Measurements from ENCODE around the gene NSMCE4A. TPM values are rescaled to one million over a fixed set of nuclear protein-coding genes. Genes with fewer than 3 reads are reported as not detected.
A peak's percentile ranks its signal among the peaks of the same experiment; 100 is the strongest.

The NSMCE4A gene
- polyA plus RNA-seq, 1 donor (not counting 4 experiments of a cell fraction or from before 2014, with no cell fraction given) = 52.0 TPM

GRCh38 chr10:121947343-121948330 is 27.4 kb downstream of the NSMCE4A start:
- dilution Hi-C loops (cut with MboI; ENCODE audit: extremely low pct_ligation_motif_present, low sequenced_read_pairs) = no loop called here
- Histone ChIP-seq H3K4me2 (ENCODE audit: control insufficient read depth, extremely low read depth, insufficient read depth, low read depth, low read length) (no peak overlapping the region), H4K20me1 (ENCODE audit: control insufficient read depth, extremely low read depth, insufficient read depth, low read length) (no peaks in the 10 kb centered on the region), H3K27me3 (ENCODE audit: control insufficient read depth, extremely low read depth, insufficient read depth, low read length) (no peaks in the 10 kb centered on the region), H2AFZ (ENCODE audit: control insufficient read depth, low read length) (no peak overlapping the region), H3K27ac (ENCODE audit: control insufficient read depth, insufficient read depth, low read length) (no peak overlapping the region), H3K79me2 (ENCODE audit: control insufficient read depth, insufficient read depth, low read length) (no peaks in the 10 kb centered on the region), H3K4me1 (ENCODE audit: control insufficient read depth, extremely low read depth, insufficient read depth, low read length) (peaks cover 6% of the 10 kb centered on the region), H3K36me3 (ENCODE audit: control insufficient read depth in 2 of 2, extremely low read depth in 1 of 2, insufficient read depth in 2 of 2, low read length in 2 of 2) (no peaks in the 10 kb centered on the region), H3K9me1 (ENCODE audit: control insufficient read depth, extremely low read depth, insufficient read depth, low read length) (no peaks in the 10 kb centered on the region), H3K9me3 (ENCODE audit: control insufficient read depth, low read depth, low read length) (no peaks in the 10 kb centered on the region), H3K4me3 (ENCODE audit: control insufficient read depth in 2 of 3, extremely low read depth in 1 of 3, insufficient read depth in 2 of 3, low read depth in 1 of 3, low read length in 3 of 3) (no peak overlapping the region), H3K9ac (ENCODE audit: control insufficient read depth, extremely low read depth, insufficient read depth, low read length) (no peak overlapping the region)
- no peak for TF ChIP-seq CTCF (optimal IDR thresholded peaks at IDR 0.05 in 1 of 3, IDR thresholded peaks at IDR 0.05 in 1 of 3, conservative IDR thresholded peaks at IDR 0.05 in 1 of 3; ENCODE audit: extremely low read depth in 1 of 3, insufficient read depth in 2 of 3, low read length in 3 of 3)
- no peak for TF ChIP-seq EZH2 (IDR thresholded peaks at IDR 0.05; ENCODE audit: low read length)
- no peak for DNase-seq (ENCODE audit: low read depth, low spot score)
- no peak for FAIRE-seq

GRCh38 chr10:121942749-121943416 is 32.1 kb downstream of the NSMCE4A start:
- no peaks in the 10 kb centered on the region for H3K79me2 ChIP-seq (ENCODE audit: control insufficient read depth, insufficient read depth, low read length)
- H3K4me2 ChIP-seq (ENCODE audit: control insufficient read depth, extremely low read depth, insufficient read depth, low read depth, low read length) = no peak overlapping the region
- no peaks in the 10 kb centered on the region for H3K27me3 ChIP-seq (ENCODE audit: control insufficient read depth, extremely low read depth, insufficient read depth, low read length)
- H3K9me3 ChIP-seq (ENCODE audit: control insufficient read depth, low read depth, low read length) = no peaks in the 10 kb centered on the region
- H3K9me1 ChIP-seq (ENCODE audit: control insufficient read depth, extremely low read depth, insufficient read depth, low read length) = no peaks in the 10 kb centered on the region
- no peak overlapping the region for H2AFZ ChIP-seq (ENCODE audit: control insufficient read depth, low read length)
- no peak for DNase-seq (ENCODE audit: low read depth, low spot score)
- H3K4me3 ChIP-seq (ENCODE audit: control insufficient read depth in 2 of 3, extremely low read depth in 1 of 3, insufficient read depth in 2 of 3, low read depth in 1 of 3, low read length in 3 of 3) = no peak overlapping the region
- TF ChIP-seq EZH2 (IDR thresholded peaks at IDR 0.05; ENCODE audit: low read length) (no peak), CTCF (optimal IDR thresholded peaks at IDR 0.05 in 1 of 3, IDR thresholded peaks at IDR 0.05 in 1 of 3, conservative IDR thresholded peaks at IDR 0.05 in 1 of 3; ENCODE audit: extremely low read depth in 1 of 3, insufficient read depth in 2 of 3, low read length in 3 of 3) (no peak)
- no peaks in the 10 kb centered on the region for H4K20me1 ChIP-seq (ENCODE audit: control insufficient read depth, extremely low read depth, insufficient read depth, low read length)
- peaks cover 6% of the 10 kb centered on the region for H3K4me1 ChIP-seq (ENCODE audit: control insufficient read depth, extremely low read depth, insufficient read depth, low read length)
- H3K9ac ChIP-seq (ENCODE audit: control insufficient read depth, extremely low read depth, insufficient read depth, low read length) = no peak overlapping the region
- no peaks in the 10 kb centered on the region for H3K36me3 ChIP-seq (ENCODE audit: control insufficient read depth in 2 of 2, extremely low read depth in 1 of 2, insufficient read depth in 2 of 2, low read length in 2 of 2)
- peak; percentile 76 for FAIRE-seq
- dilution Hi-C loops (cut with MboI; ENCODE audit: extremely low pct_ligation_motif_present, low sequenced_read_pairs) = no loop called here
- no peak overlapping the region for H3K27ac ChIP-seq (ENCODE audit: control insufficient read depth, insufficient read depth, low read length)
